HUES6 (cell line): ENCODE measurements around the gene MMP21.

Experiments
- H3K27ac ChIP-seq: 2 replicates; pipeline ENCODE4 v1.7.0; 2013; ENCODE audit warnings: low read depth, mild to moderate bottlenecking, low read length, inconsistent platforms
- H3K27me3 ChIP-seq: 2 replicates; pipeline ENCODE4 v1.6.1; 2013; ENCODE audit warnings: low read length; ENCODE audit not compliant: control insufficient read depth, insufficient read depth
- H3K36me3 ChIP-seq: 2 replicates; pipeline ENCODE4 v1.6.1; 2013; ENCODE audit warnings: low read length; ENCODE audit not compliant: control insufficient read depth, insufficient read depth
- H3K4me1 ChIP-seq: 2 replicates; pipeline ENCODE4 v1.6.1; 2013; ENCODE audit warnings: low read length; ENCODE audit not compliant: control insufficient read depth, insufficient read depth
- H3K4me3 ChIP-seq: 2 replicates; pipeline ENCODE4 v1.5.1; 2013; ENCODE audit warnings: low read depth, low read length
- H3K9ac ChIP-seq: one replicate; pipeline ENCODE4 v1.6.1; 2013; ENCODE audit warnings: mild to moderate bottlenecking, low read length
- H3K9me3 ChIP-seq: 2 replicates; pipeline ENCODE4 v1.6.1; 2013; ENCODE audit warnings: low read depth, low read length; ENCODE audit not compliant: control insufficient read depth, insufficient read depth

The MMP21 gene

GRCh38 chr10:125788156-125789034, 12.8 kb upstream of the MMP21 start:
- no peaks in the 10 kb centered on the region for H3K4me1 ChIP-seq

GRCh38 chr10:125785791-125786190, 10.2 kb upstream of the MMP21 start:
- no peaks in the 10 kb centered on the region for H3K9me3 ChIP-seq
- H3K4me3 ChIP-seq: no peak overlapping the region
- no peak overlapping the region for H3K27ac ChIP-seq
- no peaks in the 10 kb centered on the region for H3K4me1 ChIP-seq
- H3K9ac ChIP-seq: no peak overlapping the region
- no peaks in the 10 kb centered on the region for H3K27me3 ChIP-seq
- H3K36me3 ChIP-seq: peaks cover 20% of the 10 kb centered on the region; the same call in 1 of the 2 replicates

More at GRCh38 chr10:125788156-125789034, 12.8 kb upstream of the MMP21 start:
- Histone ChIP-seq H3K9me3 (no peaks in the 10 kb centered on the region), H3K4me3 (no peak overlapping the region), H3K36me3 (peaks cover 31% of the 10 kb centered on the region), H3K9ac (no peak overlapping the region), H3K27ac (no peak overlapping the region), H3K27me3 (no peaks in the 10 kb centered on the region)

- Histone ChIP-seq H3K4me3 (no peak overlapping the region), H3K27ac (no peak overlapping the region), H3K4me1 (no peaks in the 10 kb centered on the region), H3K9ac (no peak overlapping the region), H3K36me3 (peaks cover 11% of the 10 kb centered on the region; the same call in 1 of the 2 replicates), H3K27me3 (no peaks in the 10 kb centered on the region), H3K9me3 (no peaks in the 10 kb centered on the region; the same call in 1 of the 2 replicates)
These were observed 8.3 kb upstream of the MMP21 start for GRCh38 chr10:125783957-125784356.

GRCh38 chr10:125783408-125783807, 7.8 kb upstream of the MMP21 start:
- H3K9ac ChIP-seq: no peak overlapping the region
- no peaks in the 10 kb centered on the region; the same call in 1 of the 2 replicates for H3K9me3 ChIP-seq
- H3K27ac ChIP-seq: no peak overlapping the region

GRCh38 chr10:125782616-125783015, 7.0 kb upstream of the MMP21 start:
- no peak overlapping the region for H3K27ac ChIP-seq
- H3K36me3 ChIP-seq: no peaks in the 10 kb centered on the region
- H3K9me3 ChIP-seq: no peaks in the 10 kb centered on the region; the same call in 1 of the 2 replicates
- H3K9ac ChIP-seq: no peak overlapping the region
- H3K27me3 ChIP-seq: no peaks in the 10 kb centered on the region
- no peaks in the 10 kb centered on the region for H3K4me1 ChIP-seq
- no peak overlapping the region for H3K4me3 ChIP-seq

More at GRCh38 chr10:125783408-125783807, 7.8 kb upstream of the MMP21 start:
- peaks cover 6% of the 10 kb centered on the region; the same call in 1 of the 2 replicates for H3K36me3 ChIP-seq
- no peak overlapping the region for H3K4me3 ChIP-seq
- H3K27me3 ChIP-seq: no peaks in the 10 kb centered on the region
- no peaks in the 10 kb centered on the region for H3K4me1 ChIP-seq

GRCh38 chr10:125782054-125782453, 6.4 kb upstream of the MMP21 start:
- Histone ChIP-seq H3K4me3 (no peak overlapping the region), H3K27ac (no peak overlapping the region), H3K9me3 (no peaks in the 10 kb centered on the region; the same call in 1 of the 2 replicates), H3K36me3 (no peaks in the 10 kb centered on the region), H3K27me3 (no peaks in the 10 kb centered on the region), H3K4me1 (no peaks in the 10 kb centered on the region), H3K9ac (no peak overlapping the region)

- Histone ChIP-seq H3K9me3 (no peaks in the 10 kb centered on the region; the same call in 1 of the 2 replicates), H3K27ac (no peak overlapping the region), H3K27me3 (no peaks in the 10 kb centered on the region), H3K9ac (no peak overlapping the region), H3K4me3 (no peak overlapping the region), H3K36me3 (no peaks in the 10 kb centered on the region), H3K4me1 (no peaks in the 10 kb centered on the region)
These were observed 5.8 kb upstream of the MMP21 start for GRCh38 chr10:125781374-125781773.

GRCh38 chr10:125779403-125780327, 4.0 kb upstream of the MMP21 start:
- Histone ChIP-seq H3K27ac (no peak overlapping the region), H3K36me3 (no peaks in the 10 kb centered on the region), H3K9me3 (no peaks in the 10 kb centered on the region; the same call in 1 of the 2 replicates), H3K9ac (no peak overlapping the region), H3K4me3 (no peak overlapping the region), H3K27me3 (no peaks in the 10 kb centered on the region), H3K4me1 (no peaks in the 10 kb centered on the region)

GRCh38 chr10:125778556-125778955, 2.9 kb upstream of the MMP21 start:
- H3K36me3 ChIP-seq: no peaks in the 10 kb centered on the region
- no peaks in the 10 kb centered on the region for H3K27me3 ChIP-seq
- H3K9me3 ChIP-seq: no peaks in the 10 kb centered on the region; the same call in 1 of the 2 replicates
- no peak overlapping the region for H3K27ac ChIP-seq
- H3K4me3 ChIP-seq: no peak overlapping the region
- no peak overlapping the region for H3K9ac ChIP-seq
- H3K4me1 ChIP-seq: no peaks in the 10 kb centered on the region

GRCh38 chr10:125777806-125778205, 2.2 kb upstream of the MMP21 start:
- H3K9ac ChIP-seq: no peak overlapping the region
- no peak overlapping the region for H3K27ac ChIP-seq
- no peaks in the 10 kb centered on the region; the same call in 1 of the 2 replicates for H3K9me3 ChIP-seq
- H3K4me1 ChIP-seq: no peaks in the 10 kb centered on the region
- H3K36me3 ChIP-seq: no peaks in the 10 kb centered on the region
- no peaks in the 10 kb centered on the region for H3K27me3 ChIP-seq
- no peak overlapping the region for H3K4me3 ChIP-seq
